K562 (cell line): ENCODE measurements around the gene TTC16.

Source experiments
- POLR2A ChIP-seq: fragments of 450-650 bp; conservative IDR thresholded peaks from 2 replicates; pipeline ENCODE4 v1.6.1; 2016
- ZNF239 ChIP-seq: fragments of 250-450 bp; sonication (Bioruptor Pico); IDR thresholded peaks from 2 replicates; pipeline ENCODE4 v1.4.0; 2020; ENCODE audit warnings: mild to moderate bottlenecking
- TF ChIP-seq, protein P1 (sequence below): fragments of 450-650 bp; formaldehyde crosslinking; IDR thresholded peaks from 2 replicates; pipeline ENCODE4 v1.4.0; 2020; ENCODE audit warnings: mild to moderate bottlenecking, moderate library complexity
- TF ChIP-seq, protein P2 (sequence below): fragments of 250-450 bp; sonication (Bioruptor Pico); IDR thresholded peaks from 2 replicates; pipeline ENCODE4 v1.8.0; 2021; ENCODE audit warnings: mild to moderate bottlenecking, moderate library complexity

DNA sequence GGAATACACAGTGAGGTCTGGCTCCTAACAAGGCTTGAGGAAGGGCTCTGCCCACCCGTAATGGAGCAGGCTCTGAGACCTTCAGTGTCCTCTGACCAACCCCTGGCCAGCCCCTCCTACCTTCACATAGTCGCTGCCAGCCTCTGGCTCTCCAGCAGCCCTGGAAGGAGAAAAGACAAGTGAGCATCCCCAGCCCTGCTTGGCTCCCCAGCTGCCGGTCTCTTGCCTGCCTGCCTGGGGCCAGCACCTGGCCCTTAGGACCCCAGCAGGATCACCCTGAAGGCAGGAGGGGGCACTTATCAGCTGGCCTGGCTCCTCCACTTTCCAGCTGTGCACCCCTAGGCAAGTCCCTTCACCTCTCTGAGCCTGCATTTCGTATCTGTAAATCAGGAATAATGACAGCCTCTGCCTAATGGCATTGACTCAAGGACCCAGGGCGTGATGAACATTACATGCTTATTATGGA lies 45.6 kb downstream of the TTC16 start:
- no peak for TF ChIP-seq POLR2A
- no peak for TF ChIP-seq ZNF239 (CRISPR knock-in tag)
- TF ChIP-seq, protein P1, sequence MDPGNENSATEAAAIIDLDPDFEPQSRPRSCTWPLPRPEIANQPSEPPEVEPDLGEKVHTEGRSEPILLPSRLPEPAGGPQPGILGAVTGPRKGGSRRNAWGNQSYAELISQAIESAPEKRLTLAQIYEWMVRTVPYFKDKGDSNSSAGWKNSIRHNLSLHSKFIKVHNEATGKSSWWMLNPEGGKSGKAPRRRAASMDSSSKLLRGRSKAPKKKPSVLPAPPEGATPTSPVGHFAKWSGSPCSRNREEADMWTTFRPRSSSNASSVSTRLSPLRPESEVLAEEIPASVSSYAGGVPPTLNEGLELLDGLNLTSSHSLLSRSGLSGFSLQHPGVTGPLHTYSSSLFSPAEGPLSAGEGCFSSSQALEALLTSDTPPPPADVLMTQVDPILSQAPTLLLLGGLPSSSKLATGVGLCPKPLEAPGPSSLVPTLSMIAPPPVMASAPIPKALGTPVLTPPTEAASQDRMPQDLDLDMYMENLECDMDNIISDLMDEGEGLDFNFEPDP: no peak
- TF ChIP-seq, protein P2, sequence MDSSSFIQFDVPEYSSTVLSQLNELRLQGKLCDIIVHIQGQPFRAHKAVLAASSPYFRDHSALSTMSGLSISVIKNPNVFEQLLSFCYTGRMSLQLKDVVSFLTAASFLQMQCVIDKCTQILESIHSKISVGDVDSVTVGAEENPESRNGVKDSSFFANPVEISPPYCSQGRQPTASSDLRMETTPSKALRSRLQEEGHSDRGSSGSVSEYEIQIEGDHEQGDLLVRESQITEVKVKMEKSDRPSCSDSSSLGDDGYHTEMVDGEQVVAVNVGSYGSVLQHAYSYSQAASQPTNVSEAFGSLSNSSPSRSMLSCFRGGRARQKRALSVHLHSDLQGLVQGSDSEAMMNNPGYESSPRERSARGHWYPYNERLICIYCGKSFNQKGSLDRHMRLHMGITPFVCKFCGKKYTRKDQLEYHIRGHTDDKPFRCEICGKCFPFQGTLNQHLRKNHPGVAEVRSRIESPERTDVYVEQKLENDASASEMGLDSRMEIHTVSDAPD (CRISPR knock-in tag): no peak
